CD4-positive, alpha-beta T cell treated with Interferon gamma for 1 hour (primary cell): Measurements from ENCODE around the gene FOXD4L6.
"Not testable (repeated sequence)": the region's sequence is repeated elsewhere in the genome, so short reads cannot be mapped to it uniquely, and the experiment has no call there.

ENCODE experiments used
- DNase-seq: peaks from one replicate; pipeline ENCODE4 v3.0.0-alpha.2; 2020

Gene FOXD4L6

DNA sequence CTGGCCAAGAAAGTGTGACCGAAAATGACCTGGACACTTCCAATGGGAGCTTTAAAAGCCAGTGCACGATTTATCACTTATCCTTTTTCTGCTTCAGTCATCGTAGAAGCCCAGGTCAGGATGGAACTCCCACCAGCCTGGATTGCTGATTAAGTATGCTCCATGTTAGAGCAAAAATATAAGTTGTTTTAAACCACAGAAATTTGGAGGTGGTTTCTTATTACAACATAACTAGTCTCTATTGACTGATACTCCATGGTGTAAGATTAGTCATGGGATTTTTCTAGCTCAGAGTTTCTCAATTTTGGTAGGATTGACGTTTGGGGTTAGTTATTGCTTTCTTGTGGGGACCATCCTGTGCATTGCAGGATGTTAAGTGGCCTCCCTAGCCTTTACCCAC, 29.7 kb downstream of the FOXD4L6 start:
- DNase-seq, result not testable (repeated sequence)

DNA sequence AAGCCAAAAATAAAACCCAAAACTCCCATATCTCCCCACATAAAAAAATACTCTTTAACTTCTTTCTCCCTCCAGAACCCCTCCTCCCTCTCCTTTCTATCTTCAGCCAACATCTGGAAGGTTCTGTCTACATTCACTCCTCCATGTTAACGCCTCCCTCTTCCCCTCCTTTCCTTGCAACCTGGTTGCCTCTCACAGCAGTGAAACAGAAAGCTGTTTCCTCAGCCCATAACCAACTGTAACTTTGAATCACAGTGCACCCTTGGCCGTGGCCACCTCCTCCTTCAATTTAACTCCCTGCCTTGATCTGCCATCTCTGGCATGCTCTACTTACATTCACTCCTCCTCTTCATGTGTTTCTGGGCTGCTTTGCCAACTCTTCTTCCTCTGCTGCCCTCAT, 33.4 kb downstream of the FOXD4L6 start:
- DNase-seq, result not testable (repeated sequence)

GRCh38 chr9:41094010-41094773, 34.3 kb downstream of the FOXD4L6 start:
- not testable (repeated sequence) for DNase-seq

DNA sequence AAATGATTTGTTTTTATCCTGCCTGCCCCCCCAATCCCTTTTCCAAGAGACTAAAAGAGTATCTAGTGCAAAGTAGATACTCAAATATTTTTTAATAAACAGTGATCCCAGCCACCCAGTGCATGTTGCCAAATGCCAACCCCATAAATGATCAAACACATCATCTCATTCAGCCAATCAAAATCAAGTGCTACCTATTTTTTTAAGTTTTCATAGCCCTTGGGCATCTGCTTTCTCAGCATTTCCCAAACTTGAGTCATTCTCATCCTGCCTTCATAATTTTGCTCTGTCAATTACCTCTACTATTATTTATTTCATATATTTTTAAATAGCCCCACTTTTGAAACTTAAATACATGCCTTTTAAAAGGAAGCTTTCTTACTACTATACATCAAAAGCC, 37.6 kb downstream of the FOXD4L6 start:
- not testable (repeated sequence) for DNase-seq

DNA sequence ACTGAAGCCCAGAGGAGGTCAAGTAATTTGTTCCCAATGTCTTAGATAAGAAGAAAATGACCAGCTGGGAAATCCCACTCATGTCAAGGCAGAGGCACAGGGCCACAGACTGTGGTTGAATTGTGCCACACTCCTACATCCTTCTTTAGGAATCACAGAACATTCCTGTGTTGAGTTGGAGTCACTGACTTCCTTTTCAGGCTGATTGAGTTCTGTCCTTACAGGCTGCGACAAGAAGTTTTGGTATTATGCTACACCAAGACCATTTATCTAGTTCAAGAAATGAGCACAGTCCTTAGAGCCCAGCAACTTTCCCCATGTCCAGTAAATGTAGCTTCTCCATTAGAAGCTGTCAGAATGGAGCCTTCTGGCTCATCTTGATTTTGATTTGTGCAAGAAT, 38.1 kb downstream of the FOXD4L6 start:
- DNase-seq, result not testable (repeated sequence)

GRCh38 chr9:41088450-41089059, 39.9 kb downstream of the FOXD4L6 start:
- DNase-seq, result not testable (repeated sequence)

GRCh38 chr9:41087929-41088328, 40.6 kb downstream of the FOXD4L6 start:
- DNase-seq, result not testable (repeated sequence)

GRCh38 chr9:41087157-41087780, 41.2 kb downstream of the FOXD4L6 start:
- not testable (repeated sequence) for DNase-seq

DNA sequence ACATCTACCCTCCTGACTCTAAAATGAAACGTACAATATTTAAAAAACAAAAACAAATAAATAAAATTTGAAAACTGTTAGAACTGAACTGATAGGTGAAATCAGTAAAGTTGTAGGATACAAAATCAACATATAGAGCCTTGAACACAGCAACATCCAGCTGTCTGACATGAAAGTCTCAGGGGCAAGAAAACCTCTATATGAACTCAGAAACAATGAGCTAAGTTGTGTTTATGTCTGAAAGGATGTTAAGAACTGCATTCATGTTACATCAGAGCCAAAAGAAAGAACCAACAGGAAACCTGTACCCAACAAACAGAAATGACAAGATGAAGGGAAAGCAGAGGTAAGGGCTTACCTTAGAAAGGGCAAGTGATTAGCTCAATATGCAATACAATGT, 41.8 kb downstream of the FOXD4L6 start:
- not testable (repeated sequence) for DNase-seq

DNA sequence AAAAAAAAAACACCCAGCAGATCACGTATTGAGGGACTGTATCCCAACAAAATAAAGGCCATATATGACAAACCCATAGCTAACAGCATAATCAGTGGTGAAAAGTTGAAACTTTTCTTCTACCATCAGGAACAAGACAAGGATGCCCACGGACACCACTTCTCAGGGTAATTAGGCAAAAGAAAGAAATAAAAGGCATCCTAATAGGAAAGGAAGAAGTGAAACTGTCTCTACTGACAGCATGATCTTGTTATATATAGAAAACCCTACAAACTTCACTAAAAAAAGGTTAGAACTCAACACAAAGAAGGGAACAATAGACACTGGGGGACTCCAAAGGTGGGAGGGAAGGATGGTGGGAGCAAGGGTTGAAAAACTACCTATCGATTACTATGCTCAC, 42.3 kb downstream of the FOXD4L6 start:
- DNase-seq, result not testable (repeated sequence)

- DNase-seq, result not testable (repeated sequence)
Observed at GRCh38 chr9:41082358-41082757, 46.1 kb downstream of the FOXD4L6 start.

DNA sequence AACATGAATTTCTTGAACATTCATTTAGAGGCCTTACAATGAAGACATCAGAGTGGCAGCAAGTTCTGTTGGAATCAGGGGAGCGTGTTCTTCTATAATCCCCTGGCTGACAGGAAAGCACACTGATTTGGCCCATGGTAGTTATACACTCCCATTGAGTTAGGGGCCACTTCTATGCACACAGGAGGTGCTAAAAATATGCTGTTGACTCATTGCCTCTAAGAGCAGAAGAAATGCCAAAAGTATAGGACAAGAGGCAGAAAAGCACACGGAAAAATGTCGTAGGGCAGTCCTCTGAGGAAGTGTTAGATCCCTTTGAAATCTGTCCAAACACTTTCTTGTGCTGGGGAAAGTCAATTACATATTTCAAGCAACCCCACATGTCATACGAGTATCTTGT, 49.0 kb downstream of the FOXD4L6 start:
- DNase-seq, result not testable (repeated sequence)

DNA sequence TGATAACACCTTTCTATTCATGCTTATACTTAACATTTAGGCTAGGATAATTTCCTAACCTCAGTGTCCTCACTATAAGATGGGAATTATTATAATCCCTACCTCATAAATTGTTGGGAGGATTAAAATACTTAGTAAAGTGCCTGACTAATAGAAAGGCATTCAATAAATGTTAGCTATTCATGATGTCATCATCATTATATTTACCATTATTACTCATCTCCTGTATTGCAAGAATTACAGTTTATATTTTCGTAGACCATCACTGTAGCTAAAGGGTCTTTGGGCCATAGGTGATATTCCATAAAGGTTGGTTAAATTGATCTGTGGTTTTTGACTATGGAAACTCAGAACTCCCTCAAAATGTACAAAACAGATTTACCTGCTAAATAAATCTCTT, 50.9 kb downstream of the FOXD4L6 start:
- DNase-seq, result not testable (repeated sequence)
